Tibial nerve (tissue), 4 donors: ENCODE measurements around the gene UNC50. TPM values are rescaled to one million over a fixed set of nuclear protein-coding genes. Genes with fewer than 3 reads are reported as not detected.
A peak's percentile ranks its signal among the peaks of the same experiment; 100 is the strongest.

ENCODE experiments used
- DNase-seq, 2 donors: peaks; one replicate each; pipeline ENCODE4 v3.0.0-alpha.2; 2019; ENCODE audit warnings: low spot score in 2 of 2
- H3K27ac ChIP-seq, 4 donors: fragments of 200-600 bp; sonication (generic) in 3 of 4; one replicate each; pipeline ENCODE4 v1.5.1; 2017 to 2019; ENCODE audit warnings: mild to moderate bottlenecking in 1 of 4
- H3K27me3 ChIP-seq, 2 donors: fragments of 200-600 bp; sonication (generic) in 1 of 2; one replicate each; pipeline versions ENCODE4 v1.5.1 to v1.6.0; 2017 to 2019
- H3K36me3 ChIP-seq, 3 donors: fragments of 200-600 bp; sonication (generic); one replicate each; pipeline ENCODE4 v1.5.1; 2018 to 2019
- H3K4me1 ChIP-seq, 4 donors: fragments of 200-600 bp; sonication (generic) in 3 of 4; one replicate each; pipeline ENCODE4 v1.5.1; 2017 to 2019
- H3K4me3 ChIP-seq, 4 donors: fragments of 200-600 bp; sonication (generic) in 3 of 4; one replicate each; pipeline ENCODE4 v1.5.1; 2017 to 2019; ENCODE audit warnings: mild to moderate bottlenecking in 1 of 4, moderate library complexity in 1 of 4
- H3K9me3 ChIP-seq, 4 donors: fragments of 200-600 bp; sonication (generic) in 3 of 4; one replicate each; pipeline ENCODE4 v1.5.1; 2017 to 2019
- EP300 ChIP-seq, 2 donors: sonication (generic); formaldehyde crosslinking; IDR thresholded peaks; one replicate each; pipeline ENCODE4 v1.6.1; 2017; ENCODE audit warnings: antibody characterized with exemption in 2 of 2, mild to moderate bottlenecking in 1 of 2
- POLR2A ChIP-seq, 2 donors: fragments of 450-650 bp; IDR thresholded peaks; one replicate each; pipeline ENCODE4 v1.6.1; 2017; ENCODE audit warnings: antibody characterized with exemption in 2 of 2, mild to moderate bottlenecking in 2 of 2, moderate library complexity in 2 of 2
- WGBS, 2 donors: methylation state at CpG; one replicate each; pipeline ENCODE4 v1.1.5; 2018; 5-methylcytosine and 5-hydroxymethylcytosine counted together
- total RNA-seq, 4 donors: library from RNA; depleted of rRNA; stranded (reverse); fragments of >200 nt; gene quantifications; one replicate each; pipeline ENCODE4 v1.1.0, GENCODE V29; 2016
- TF ChIP-seq, protein P1 (sequence below), 5 experiments: fragments of 200-600 bp in 3 of 5; fragments of 450-650 bp in 2 of 5; sonication (generic) in 3 of 5; IDR thresholded peaks; one replicate each; pipeline ENCODE4 v1.5.1; 2016 to 2019; ENCODE audit warnings: antibody characterized with exemption in 5 of 5, mild to moderate bottlenecking in 3 of 5, moderate library complexity in 2 of 5

The UNC50 gene
- total RNA-seq, 4 donors from 2014 or later: 45.3 to 64.9 (median 56.7) TPM

DNA sequence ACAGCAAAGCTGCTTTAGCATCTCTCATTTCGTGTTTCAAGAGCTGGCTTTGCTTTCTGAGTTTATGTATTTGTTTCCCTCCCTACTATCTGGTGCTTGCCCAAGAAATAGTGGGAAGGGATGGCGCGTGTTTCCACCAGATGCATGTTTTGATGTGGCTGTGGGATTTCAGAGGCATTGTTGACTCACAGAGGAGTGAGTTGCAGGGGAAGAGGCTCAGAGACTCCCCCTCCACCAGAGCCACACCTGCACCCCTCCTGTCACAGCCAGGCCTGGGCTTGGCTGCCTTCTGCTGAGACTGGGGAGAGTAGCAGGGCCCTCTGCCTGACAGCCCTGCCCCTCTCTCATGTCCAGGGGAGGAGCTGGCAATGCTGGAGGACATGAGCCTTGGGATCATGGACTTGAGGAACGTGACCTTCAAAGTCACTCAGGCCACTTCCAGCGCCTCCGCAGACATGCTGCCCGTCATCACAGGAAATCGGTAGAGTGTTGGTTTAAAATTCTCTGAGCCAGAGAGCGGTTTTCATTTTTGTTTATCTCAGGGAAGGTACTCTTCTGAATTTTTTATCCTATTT lies 43.0 kb upstream of the UNC50 start:
- 88 to 89% methylated on average over 9 of the region's 9 CpGs for WGBS, 2 donors
- H3K9me3 ChIP-seq: no peaks in the 10 kb centered on the region
- H3K27me3 ChIP-seq: no peaks in the 10 kb centered on the region
- TF ChIP-seq, protein P1, sequence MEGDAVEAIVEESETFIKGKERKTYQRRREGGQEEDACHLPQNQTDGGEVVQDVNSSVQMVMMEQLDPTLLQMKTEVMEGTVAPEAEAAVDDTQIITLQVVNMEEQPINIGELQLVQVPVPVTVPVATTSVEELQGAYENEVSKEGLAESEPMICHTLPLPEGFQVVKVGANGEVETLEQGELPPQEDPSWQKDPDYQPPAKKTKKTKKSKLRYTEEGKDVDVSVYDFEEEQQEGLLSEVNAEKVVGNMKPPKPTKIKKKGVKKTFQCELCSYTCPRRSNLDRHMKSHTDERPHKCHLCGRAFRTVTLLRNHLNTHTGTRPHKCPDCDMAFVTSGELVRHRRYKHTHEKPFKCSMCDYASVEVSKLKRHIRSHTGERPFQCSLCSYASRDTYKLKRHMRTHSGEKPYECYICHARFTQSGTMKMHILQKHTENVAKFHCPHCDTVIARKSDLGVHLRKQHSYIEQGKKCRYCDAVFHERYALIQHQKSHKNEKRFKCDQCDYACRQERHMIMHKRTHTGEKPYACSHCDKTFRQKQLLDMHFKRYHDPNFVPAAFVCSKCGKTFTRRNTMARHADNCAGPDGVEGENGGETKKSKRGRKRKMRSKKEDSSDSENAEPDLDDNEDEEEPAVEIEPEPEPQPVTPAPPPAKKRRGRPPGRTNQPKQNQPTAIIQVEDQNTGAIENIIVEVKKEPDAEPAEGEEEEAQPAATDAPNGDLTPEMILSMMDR (IDR thresholded peaks at IDR 0.05): no peak
- TF ChIP-seq EP300 (IDR thresholded peaks at IDR 0.05) (no peak), POLR2A (IDR thresholded peaks at IDR 0.05) (no peak)
- peaks cover 0 to 87% (median 0%) of the 10 kb centered on the region in 3 donors for H3K36me3 ChIP-seq
- H3K4me1 ChIP-seq: peaks cover 0 to 5% (median 0%) of the 10 kb centered on the region in 4 donors
- H3K27ac ChIP-seq: no peak overlapping the region
- no peak for DNase-seq
- no peak overlapping the region for H3K4me3 ChIP-seq

DNA sequence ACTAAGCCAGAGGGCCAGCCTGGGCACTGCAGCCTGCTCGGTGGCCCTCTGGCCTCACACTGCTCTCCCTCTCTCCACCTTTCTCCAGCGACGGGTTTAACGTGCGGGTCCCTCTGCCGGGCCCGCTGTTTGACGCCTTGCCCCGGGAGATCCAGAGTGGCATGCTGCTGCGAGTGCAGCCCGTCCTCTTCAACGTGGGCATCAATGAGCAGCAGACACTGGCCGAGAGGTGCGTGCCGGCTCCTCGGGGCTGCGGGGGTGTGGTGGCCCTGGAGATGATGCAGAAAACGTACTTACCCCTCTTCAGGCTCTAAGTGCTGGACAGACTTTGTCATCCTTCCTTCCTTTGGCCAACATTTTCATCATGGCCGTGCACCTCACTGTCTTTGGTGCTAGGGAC lies 42.4 kb upstream of the UNC50 start:
- Histone ChIP-seq H3K4me3 (no peak overlapping the region), H3K4me1 (peaks cover 0 to 5% (median 0%) of the 10 kb centered on the region in 4 donors), H3K27ac (no peak overlapping the region), H3K36me3 (peaks cover 0 to 87% (median 0%) of the 10 kb centered on the region in 3 donors), H3K9me3 (no peaks in the 10 kb centered on the region), H3K27me3 (no peaks in the 10 kb centered on the region)
- TF ChIP-seq, protein P1 (IDR thresholded peaks at IDR 0.05): no peak
- TF ChIP-seq EP300 (IDR thresholded peaks at IDR 0.05) (no peak), POLR2A (IDR thresholded peaks at IDR 0.05) (no peak)
- 95 to 98% methylated on average over 19 of the region's 19 CpGs for WGBS, 2 donors
- no peak for DNase-seq

DNA sequence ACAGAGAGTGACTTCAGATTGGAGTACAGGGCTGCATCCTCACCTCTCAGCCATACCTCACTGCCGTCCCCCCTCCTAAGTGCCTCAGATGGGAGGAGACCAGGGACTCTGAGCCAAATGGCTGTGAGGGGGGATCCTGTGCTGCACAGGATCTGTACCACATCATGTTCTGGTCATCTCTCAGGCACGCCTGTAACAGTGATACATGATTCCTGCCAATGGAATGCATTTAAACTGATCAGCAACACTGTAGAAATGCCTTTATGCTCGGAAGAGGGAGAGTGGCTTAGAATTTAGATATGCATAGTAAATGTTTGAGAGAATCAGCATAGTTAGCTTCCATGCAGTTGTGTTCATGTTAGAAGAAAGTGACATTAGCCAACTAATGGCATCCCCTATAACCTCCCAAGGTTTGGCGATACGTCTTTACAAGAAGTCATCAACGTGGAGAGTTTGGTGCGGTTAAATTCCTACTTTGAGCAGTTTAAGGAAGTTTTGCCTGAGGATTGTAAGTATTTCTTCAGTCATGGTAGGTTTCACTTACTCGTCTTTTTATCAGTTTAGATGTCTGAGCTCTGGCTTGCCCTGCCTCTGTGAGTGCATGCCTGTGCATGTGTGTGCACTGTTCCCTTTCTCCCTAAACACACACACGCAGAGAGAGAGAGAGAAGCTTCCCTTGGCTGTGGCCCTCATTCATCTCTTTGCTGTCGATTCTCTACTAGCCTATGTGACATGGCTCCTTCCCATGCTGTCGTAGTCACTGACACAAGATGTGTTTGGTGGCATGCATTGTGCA lies 40.0 kb upstream of the UNC50 start:
- H3K36me3 ChIP-seq: peaks cover 0 to 100% (median 0%) of the 10 kb centered on the region in 3 donors
- TF ChIP-seq POLR2A (IDR thresholded peaks at IDR 0.05): no peak
- TF ChIP-seq EP300 (IDR thresholded peaks at IDR 0.05): no peak
- 95% methylated on average over 11 of the region's 11 CpGs for WGBS, 2 donors
- H3K4me1 ChIP-seq: no peaks in the 10 kb centered on the region
- H3K4me3 ChIP-seq: no peak overlapping the region
- no peak overlapping the region for H3K27ac ChIP-seq
- H3K9me3 ChIP-seq: no peaks in the 10 kb centered on the region
- DNase-seq: no peak
- no peaks in the 10 kb centered on the region for H3K27me3 ChIP-seq

DNA sequence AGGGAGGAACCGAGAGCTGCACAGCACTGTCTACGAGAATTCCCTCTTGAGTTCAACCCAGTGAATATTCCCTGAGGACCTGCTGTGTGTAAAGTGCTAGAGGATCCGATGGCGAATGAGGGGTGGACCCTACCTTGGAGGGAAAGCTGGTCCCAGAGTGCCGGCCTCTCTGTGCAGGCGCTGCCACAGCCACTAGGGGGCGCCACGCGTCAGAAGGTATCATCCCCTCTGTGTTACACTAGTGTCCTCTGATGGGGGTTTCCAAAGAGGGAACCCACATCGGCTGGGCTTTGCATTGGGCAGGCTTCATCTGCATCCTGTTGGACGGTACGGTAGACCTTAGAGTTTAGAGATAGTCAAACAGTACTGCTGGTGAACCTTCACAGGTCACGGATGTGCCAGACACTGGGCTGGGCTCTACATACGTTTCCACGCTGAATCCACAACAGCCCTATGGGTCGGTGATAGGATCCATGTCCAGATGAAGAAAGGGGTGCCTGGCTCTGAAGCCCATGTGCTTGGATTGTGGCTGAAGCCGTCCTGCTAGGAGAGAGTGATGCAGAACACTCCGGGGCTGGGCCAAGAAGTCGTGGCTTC lies 39.1 kb upstream of the UNC50 start:
- DNase-seq: peak in 1 of 2 donors; percentile 32

DNA sequence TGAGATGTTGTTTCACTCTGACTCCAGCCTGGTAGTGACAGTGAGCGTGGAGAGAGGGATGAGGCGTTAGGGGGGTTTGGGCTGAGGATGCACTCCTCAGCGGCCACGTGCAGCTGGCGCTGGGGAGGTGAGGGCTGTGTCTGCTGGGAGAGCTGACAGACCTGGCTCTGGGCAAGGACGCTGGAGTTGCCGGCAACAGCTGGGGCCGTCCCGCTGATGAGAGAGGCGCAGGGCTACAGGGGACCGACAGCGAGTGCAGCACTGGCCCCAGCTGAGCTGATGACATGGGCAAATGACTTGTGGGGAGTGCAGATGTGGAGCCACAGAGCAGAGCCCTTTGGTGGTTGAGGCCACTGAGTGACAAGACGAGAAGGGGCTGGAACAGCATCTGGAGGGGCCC lies 38.5 kb upstream of the UNC50 start:
- Histone ChIP-seq H3K4me1 (no peaks in the 10 kb centered on the region), H3K4me3 (no peak overlapping the region), H3K36me3 (peaks cover 0 to 100% (median 0%) of the 10 kb centered on the region in 3 donors), H3K9me3 (no peaks in the 10 kb centered on the region), H3K27ac (no peak overlapping the region), H3K27me3 (no peaks in the 10 kb centered on the region)
- no peak for DNase-seq
- WGBS, 2 donors: 94 to 95% methylated on average over 13 of the region's 13 CpGs
- no peak for TF ChIP-seq EP300 (IDR thresholded peaks at IDR 0.05)
- TF ChIP-seq, protein P1 (IDR thresholded peaks at IDR 0.05): no peak
- TF ChIP-seq POLR2A (IDR thresholded peaks at IDR 0.05): no peak

More for the DNA sequence above, 39.1 kb upstream of the UNC50 start:
- Histone ChIP-seq H3K27me3 (no peaks in the 10 kb centered on the region), H3K27ac (no peak overlapping the region), H3K36me3 (peaks cover 0 to 100% (median 0%) of the 10 kb centered on the region in 3 donors), H3K4me3 (no peak overlapping the region), H3K9me3 (no peaks in the 10 kb centered on the region), H3K4me1 (no peaks in the 10 kb centered on the region)
- 74 to 82% methylated on average over 15 to 19 of the region's 19 CpGs for WGBS, 2 donors
- TF ChIP-seq POLR2A (IDR thresholded peaks at IDR 0.05): no peak
- TF ChIP-seq, protein P1 (IDR thresholded peaks at IDR 0.05): peak; percentile 56 to 78 (median 60)
- no peak for TF ChIP-seq EP300 (IDR thresholded peaks at IDR 0.05)
